ENCODE data around the gene EIF3A.
"Not testable (repeated sequence)": the region's sequence is repeated elsewhere in the genome, so short reads cannot be mapped to it uniquely, and the experiment has no call there.

EIF3A gene

DNA sequence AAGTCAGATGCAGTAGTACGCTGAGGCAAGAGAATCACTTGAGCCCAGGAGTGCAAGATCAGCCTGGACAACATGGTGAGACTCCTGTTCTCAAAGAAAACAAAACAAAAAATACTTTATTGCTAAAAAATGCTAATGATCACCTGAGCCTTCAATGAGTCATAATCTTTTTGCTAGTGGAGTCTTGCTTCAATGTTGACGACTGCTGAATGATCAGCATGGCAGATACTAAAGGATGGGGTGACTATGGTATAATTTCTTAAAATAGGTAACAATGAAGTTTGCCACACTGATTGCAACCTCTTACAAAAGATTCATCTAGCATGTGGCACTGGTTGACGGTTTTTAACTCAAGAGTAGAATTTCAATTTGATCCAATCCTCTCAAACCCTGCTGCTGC lies 28.8 kb downstream of the EIF3A start:
- DNase-seq = no peak

DNA sequence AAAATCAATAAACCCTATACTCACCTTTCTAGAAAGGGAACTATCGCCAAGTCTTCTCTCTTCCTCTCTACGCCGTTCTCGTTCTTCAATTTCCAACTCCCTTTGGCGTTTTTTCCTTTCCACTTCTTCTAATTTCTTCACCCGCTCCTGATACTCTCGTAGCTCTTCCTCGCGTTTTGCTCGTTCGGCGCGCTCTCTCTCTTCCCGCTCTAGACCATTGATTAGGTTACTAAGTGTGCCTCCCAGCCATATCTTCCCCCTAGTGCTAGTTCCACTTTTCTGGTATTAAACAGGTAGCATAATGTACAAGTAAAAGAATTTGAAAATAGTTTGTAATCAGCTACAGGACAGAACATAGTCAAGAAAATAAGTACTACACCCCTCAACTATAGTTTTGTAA lies 30.8 kb downstream of the EIF3A start:
- DNase-seq = no peak

GRCh38 chr10:119049361-119049760 lies 31.3 kb downstream of the EIF3A start:
- DNase-seq = no peak

DNA sequence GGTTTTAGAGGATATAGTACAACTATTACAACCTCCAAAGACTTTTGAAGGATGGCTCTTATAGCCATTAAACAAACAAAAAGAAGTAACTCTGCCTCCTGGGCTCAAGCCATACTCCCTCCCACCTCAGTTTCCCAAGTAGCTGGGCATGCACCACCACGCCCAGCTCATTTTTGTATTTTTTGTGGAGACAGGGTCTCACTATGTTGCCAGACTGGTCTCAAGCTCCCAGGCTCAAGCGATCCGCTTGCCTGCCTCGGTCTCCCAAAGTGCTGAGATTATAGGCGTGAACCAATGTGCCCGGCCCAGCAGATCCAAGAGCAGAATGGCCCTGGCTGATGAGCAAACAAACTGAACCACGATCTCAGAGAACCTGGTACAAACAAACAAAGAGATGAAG lies 35.1 kb downstream of the EIF3A start:
- DNase-seq = no peak

GRCh38 chr10:119042169-119042568 lies 38.4 kb downstream of the EIF3A start:
- no peak for DNase-seq

DNA sequence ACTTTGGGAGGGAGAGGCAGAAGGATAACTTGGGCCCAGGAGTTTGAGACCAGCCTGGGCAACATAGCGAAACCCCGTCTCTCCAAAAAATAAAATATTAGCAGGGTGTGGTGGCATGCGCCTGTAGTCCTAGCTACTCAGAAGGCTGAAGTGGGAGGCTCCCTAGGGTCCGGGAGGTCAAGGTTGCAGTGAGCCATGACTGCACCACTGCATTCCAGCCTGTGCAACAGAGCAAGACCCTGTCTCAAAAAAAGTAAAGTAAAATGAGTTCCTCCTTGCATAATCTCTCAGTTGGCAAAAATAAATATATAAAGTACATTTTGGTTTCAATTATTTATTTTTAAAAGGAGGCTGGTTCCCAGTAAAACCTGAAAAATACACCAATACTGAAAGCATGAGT lies 39.3 kb downstream of the EIF3A start:
- no peak for DNase-seq

- DNase-seq = no peak
These were observed 41.5 kb downstream of the EIF3A start for GRCh38 chr10:119039161-119039560.

DNA sequence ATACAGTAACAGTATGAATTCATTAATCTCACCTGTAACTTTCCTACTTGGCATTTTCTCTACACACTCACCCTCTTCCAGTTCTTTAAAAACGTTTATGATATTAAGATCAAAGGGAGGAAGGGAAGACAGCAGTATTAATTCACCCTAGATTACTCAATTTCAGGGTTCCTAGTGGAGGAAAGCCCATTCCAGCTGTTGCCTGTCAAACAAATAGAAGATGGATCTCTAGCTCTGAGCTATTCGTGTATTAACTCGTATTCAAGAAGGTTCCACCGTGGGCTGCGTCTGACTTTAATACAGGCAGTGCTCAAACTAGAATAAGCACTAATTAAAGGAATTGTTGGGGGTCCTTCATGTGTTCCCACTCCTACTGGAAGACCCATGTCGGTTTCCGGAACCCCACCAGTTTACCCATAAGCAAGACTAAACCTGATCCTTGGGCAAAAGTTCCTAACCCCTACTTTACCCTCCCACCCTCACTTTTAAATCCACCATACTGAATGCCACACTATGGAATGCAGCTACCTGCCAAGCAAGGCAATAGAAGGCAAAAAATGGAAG lies 49.0 kb downstream of the EIF3A start:
- no peak for DNase-seq

- peak; percentile 58 for DNase-seq
These were observed 50.0 kb downstream of the EIF3A start for GRCh38 chr10:119030421-119031250.

DNA sequence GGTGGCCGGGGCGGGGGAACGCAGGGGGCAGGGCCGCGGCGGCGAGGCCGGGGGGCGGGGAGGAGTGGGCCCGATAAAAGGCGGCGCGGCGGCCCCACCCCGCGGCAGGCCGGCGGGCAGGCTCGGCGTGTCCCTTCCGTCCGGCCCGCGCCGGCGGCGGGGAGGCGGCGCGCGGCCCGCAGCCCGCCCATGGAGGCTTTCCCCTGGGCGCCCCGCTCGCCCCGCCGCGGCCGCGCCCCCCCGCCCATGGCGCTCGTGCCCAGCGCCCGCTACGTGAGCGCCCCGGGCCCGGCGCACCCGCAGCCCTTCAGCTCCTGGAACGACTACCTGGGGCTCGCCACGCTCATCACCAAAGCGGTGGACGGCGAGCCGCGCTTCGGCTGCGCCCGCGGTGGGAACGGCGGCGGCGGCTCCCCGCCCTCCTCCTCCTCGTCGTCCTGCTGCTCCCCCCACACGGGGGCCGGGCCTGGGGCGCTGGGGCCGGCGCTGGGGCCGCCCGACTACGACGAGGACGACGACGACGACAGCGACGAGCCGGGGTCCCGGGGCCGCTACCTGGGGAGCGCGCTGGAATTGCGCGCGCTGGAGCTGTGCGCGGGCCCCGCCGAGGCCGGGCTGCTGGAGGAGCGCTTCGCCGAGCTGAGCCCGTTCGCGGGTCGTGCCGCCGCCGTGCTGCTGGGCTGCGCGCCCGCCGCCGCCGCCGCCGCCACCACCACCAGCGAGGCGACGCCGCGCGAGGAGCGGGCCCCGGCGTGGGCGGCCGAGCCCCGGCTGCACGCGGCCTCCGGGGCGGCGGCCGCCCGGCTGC lies 50.8 kb downstream of the EIF3A start, which contains the start of gene NANOS1:
Gene NANOS1, plus strand, starts transcription at position 102 of the 808 bp plus-strand sequence. Its CDS starts 88 bp downstream, at position 190.
- peak; percentile 46 for DNase-seq

GRCh38 chr10:119028900-119029612 lies 51.6 kb downstream of the EIF3A start:
- DNase-seq = peak; percentile 83

DNA sequence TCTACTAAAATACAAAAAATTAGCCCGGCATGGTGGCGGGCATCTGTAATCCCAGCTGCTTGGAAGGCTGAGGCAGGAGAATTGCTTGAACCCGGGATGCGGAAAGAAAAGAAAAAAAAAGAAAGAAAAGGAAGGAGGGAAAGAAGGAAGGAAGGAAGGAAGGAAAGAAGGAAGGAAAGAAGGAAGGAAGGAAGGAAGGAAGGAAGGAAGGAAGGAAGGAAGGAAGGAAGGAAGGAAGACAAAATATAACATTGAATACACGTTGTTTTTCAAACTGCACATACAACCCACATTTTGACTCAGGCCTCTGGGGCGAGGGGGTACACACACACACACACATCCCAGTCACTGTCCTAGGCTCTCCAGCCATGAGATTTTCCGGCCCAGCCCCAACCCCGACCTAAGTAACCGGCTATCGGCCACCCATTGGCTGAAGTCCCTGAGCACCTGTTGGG lies 52.1 kb downstream of the EIF3A start:
- not testable (repeated sequence) for DNase-seq

DNA sequence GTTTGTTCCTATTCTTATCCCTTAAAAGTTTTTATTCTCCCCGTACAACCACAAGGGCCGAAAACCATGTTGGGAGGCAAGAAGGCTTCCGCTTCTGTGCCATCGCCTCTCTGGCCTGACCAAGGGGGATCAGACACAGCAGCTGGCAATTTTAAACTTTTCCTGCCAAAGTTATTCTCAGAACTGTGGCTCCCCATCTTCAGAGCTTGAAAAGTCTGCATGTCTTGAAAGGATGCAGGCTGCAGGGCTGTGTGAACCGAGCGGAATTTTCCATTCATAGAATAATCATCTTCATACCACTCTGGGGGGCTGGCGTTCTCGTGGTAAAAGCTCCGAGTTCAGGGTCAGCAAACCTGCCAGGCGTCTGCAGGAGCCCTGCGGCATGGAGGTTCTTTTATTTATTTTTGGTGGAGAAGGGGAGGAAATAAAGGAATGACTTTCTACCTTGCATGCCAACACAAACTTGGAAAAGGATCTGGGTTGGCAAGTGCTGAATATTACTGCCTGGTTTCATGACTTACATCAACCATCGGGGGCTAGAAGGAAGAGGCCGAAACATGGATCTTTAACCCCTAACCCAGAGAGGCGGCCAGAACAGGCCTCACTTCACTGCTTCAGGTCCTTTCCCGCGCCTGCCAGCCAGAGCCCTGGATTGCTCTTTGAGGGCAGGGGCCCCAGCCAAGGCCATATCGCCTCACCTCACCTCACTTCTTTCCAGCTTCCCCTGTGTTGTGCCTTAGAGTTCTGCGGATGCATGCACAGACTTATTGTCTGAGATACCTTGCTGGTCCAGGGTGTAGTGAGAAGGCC lies 54.1 kb downstream of the EIF3A start:
- DNase-seq = no peak

DNA sequence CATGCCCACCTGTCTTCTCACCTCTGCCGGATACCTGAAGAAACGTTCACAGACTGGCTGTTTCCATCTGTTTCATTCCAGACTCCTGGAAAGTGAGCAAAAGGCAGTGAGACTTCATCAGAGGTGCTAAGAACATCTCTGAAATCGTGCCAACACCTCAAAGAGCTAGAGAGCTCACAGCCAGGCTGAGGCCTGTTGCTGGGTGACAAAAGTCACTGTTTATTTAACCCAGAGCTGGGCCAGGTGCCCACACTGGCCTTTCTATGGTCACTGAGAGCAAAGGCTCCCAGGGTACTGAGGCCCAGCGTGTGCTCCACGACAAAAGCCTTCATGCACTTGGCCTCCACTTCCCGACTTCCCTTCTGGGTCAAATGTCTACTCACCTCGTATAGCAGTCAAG lies 54.8 kb downstream of the EIF3A start:
- DNase-seq = no peak

DNA sequence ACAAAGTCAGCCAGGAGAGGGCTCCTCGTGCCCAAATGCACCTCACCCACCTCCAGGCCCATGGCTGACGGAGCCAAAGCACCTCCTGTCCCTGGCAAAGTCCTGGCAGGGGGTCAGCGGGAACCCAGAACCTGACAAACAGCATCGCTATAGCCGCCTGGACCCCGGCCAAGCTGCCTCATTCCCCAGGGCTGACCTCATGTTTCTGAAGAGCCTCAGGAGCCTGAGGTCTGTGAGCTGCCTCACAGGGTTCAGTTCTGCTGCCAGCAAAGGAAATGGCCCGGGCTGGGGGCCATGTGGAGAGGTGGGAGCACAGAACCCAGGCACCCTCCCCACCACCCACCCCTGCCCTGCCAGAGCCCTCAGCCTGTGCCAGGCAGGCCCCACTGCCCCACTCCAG lies 55.3 kb downstream of the EIF3A start:
- DNase-seq = no peak

- DNase-seq = no peak
These were observed 55.7 kb downstream of the EIF3A start for GRCh38 chr10:119024882-119025281.

DNA sequence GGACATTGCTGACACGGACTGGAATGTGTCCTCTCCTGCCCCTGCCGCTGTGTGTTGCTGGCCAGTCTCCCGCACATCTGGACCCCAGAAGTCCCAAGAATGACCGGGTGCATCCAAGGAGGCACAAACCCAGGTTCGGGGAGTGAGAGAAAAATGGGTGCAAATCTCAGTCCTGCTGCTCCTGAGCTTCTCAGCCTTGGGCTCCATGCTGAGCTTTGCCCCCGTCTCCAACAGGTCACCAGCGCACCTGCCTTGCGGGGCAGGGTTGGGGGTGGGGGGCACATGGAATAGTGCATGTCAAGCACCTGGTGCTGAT lies 57.1 kb downstream of the EIF3A start:
- DNase-seq = no peak

DNA sequence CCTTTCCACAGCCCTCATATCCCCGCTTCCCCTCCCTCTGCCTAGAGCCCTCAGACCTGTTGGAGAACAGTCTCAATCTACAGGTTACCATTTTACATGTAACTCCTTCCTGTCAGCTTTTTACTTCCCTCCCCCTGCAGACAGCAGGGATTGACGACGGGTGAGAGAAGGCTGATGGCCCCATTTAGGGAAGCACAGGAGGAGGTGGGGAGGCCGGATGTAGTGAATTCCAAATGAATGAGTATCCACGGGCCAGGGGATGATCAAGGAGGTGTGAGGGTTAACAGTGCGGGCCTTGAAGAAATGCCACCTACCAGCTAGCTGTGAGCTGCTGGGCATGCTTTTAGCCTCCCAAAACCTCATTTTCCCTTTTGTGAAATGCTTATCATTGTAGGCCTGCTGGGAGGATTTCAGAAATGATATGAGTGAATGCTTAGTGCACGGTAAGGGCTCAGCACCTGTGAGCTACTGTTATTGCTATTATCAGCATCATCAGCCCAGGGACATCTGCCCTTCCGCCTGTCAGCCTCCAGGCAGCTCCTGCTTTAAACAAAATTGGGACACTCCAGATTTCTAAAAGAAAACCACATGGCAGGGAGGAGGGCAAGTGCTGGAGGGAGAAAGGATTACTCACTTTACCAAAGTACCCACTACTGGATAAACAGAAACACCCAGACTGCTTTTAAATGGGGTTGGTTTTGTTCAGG lies 57.6 kb downstream of the EIF3A start:
- DNase-seq = no peak

GRCh38 chr10:119020627-119020946 lies 60.0 kb downstream of the EIF3A start:
- DNase-seq = no peak

DNA sequence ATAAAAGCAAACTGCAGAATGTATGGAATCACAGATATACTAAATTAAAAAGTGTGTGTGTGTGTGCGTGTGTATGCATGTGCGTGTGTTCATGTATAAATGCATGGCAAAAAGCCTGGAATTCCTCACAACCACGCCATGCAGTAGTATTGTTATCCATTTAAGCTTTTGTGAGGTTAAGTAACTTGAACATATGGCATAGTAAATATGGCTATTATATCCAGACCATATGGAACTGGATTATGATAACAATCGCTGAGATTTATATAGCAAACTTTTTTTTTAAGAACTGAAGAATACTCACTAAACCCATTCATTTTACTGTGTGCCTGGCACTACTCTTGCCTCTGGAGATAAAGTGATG lies 73.4 kb downstream of the EIF3A start:
- no peak for DNase-seq

GRCh38 chr10:119006451-119007210 lies 74.0 kb downstream of the EIF3A start:
- DNase-seq = no peak

Measured in activated T-cell treated with anti-CD3 and anti-CD28 coated beads, Interleukin-2, amount 50 U/mL, for 1 hour (primary cell).